ENCODE data around the gene SIM1.
A peak's percentile ranks its signal among the peaks of the same experiment; 100 is the strongest.

Gene SIM1

GRCh38 chr6:100372326-100373091, 92.2 kb downstream of the SIM1 start:
- Histone ChIP-seq H3K36me3 (ENCODE audit: insufficient read depth, low read length) (no peaks in the 10 kb centered on the region), H3K4me1 (ENCODE audit: insufficient read depth, low read length) (peaks cover 44% of the 10 kb centered on the region), H3K27ac (ENCODE audit: low read length) (0 out of 2 replicates have a peak overlapping the region, but pooled peaks have one; percentile 11), H3K4me2 (ENCODE audit: insufficient read depth, low read length) (no peak overlapping the region), H3K9me3 (ENCODE audit: insufficient read depth, low read length, severe bottlenecking) (no peaks in the 10 kb centered on the region), H3K79me2 (ENCODE audit: insufficient read depth, low read length) (no peaks in the 10 kb centered on the region), H4K20me1 (ENCODE audit: insufficient read depth, low read length) (no peaks in the 10 kb centered on the region), H3K9ac (ENCODE audit: low read depth, low read length) (no peak overlapping the region), H3K27me3 (ENCODE audit: insufficient read depth, low read length, poor library complexity) (no peaks in the 10 kb centered on the region), H2AFZ (ENCODE audit: low read depth, low read length) (peak overlapping the region; percentile 44), H3K4me3 (ENCODE audit: low read depth in 1 of 2, low read length in 2 of 2) (no peak overlapping the region)
- no peak for DNase-seq
- no peak for ATAC-seq (ENCODE audit: insufficient read depth, low read depth)
- no peak for TF ChIP-seq CTCF (IDR thresholded peaks at IDR 0.05; ENCODE audit: borderline replicate concordance, extremely low read depth, low read length, poor library complexity, severe bottlenecking)
- TF ChIP-seq EZH2 (IDR thresholded peaks at IDR 0.05; ENCODE audit: borderline replicate concordance, low read depth, low read length, severe bottlenecking): no peak

GRCh38 chr6:100371591-100371990, 93.1 kb downstream of the SIM1 start:
- no peaks in the 10 kb centered on the region for H3K36me3 ChIP-seq (ENCODE audit: insufficient read depth, low read length)
- H2AFZ ChIP-seq (ENCODE audit: low read depth, low read length): no peak overlapping the region
- H3K27ac ChIP-seq (ENCODE audit: low read length): no peak overlapping the region
- DNase-seq: no peak
- no peak overlapping the region for H3K4me3 ChIP-seq (ENCODE audit: low read depth in 1 of 2, low read length in 2 of 2)
- no peak overlapping the region for H3K9ac ChIP-seq (ENCODE audit: low read depth, low read length)
- H3K79me2 ChIP-seq (ENCODE audit: insufficient read depth, low read length): no peaks in the 10 kb centered on the region
- peaks cover 38% of the 10 kb centered on the region for H3K4me1 ChIP-seq (ENCODE audit: insufficient read depth, low read length)
- TF ChIP-seq EZH2 (IDR thresholded peaks at IDR 0.05; ENCODE audit: borderline replicate concordance, low read depth, low read length, severe bottlenecking) (no peak), CTCF (IDR thresholded peaks at IDR 0.05; ENCODE audit: borderline replicate concordance, extremely low read depth, low read length, poor library complexity, severe bottlenecking) (no peak)
- H4K20me1 ChIP-seq (ENCODE audit: insufficient read depth, low read length): no peaks in the 10 kb centered on the region
- no peaks in the 10 kb centered on the region for H3K27me3 ChIP-seq (ENCODE audit: insufficient read depth, low read length, poor library complexity)
- ATAC-seq (ENCODE audit: insufficient read depth, low read depth): no peak
- H3K4me2 ChIP-seq (ENCODE audit: insufficient read depth, low read length): no peak overlapping the region
- H3K9me3 ChIP-seq (ENCODE audit: insufficient read depth, low read length, severe bottlenecking): no peaks in the 10 kb centered on the region

- Histone ChIP-seq H2AFZ (ENCODE audit: low read depth, low read length) (no peak overlapping the region), H3K27me3 (ENCODE audit: insufficient read depth, low read length, poor library complexity) (no peaks in the 10 kb centered on the region), H4K20me1 (ENCODE audit: insufficient read depth, low read length) (no peaks in the 10 kb centered on the region), H3K79me2 (ENCODE audit: insufficient read depth, low read length) (no peaks in the 10 kb centered on the region), H3K4me1 (ENCODE audit: insufficient read depth, low read length) (peaks cover 25% of the 10 kb centered on the region), H3K9me3 (ENCODE audit: insufficient read depth, low read length, severe bottlenecking) (no peaks in the 10 kb centered on the region), H3K4me2 (ENCODE audit: insufficient read depth, low read length) (no peak overlapping the region), H3K27ac (ENCODE audit: low read length) (no peak overlapping the region), H3K9ac (ENCODE audit: low read depth, low read length) (no peak overlapping the region), H3K36me3 (ENCODE audit: insufficient read depth, low read length) (no peaks in the 10 kb centered on the region), H3K4me3 (ENCODE audit: low read depth in 1 of 2, low read length in 2 of 2) (no peak overlapping the region)
- DNase-seq (no peak), ATAC-seq (ENCODE audit: insufficient read depth, low read depth) (no peak)
- TF ChIP-seq CTCF (IDR thresholded peaks at IDR 0.05; ENCODE audit: borderline replicate concordance, extremely low read depth, low read length, poor library complexity, severe bottlenecking) (peak; percentile 48), EZH2 (IDR thresholded peaks at IDR 0.05; ENCODE audit: borderline replicate concordance, low read depth, low read length, severe bottlenecking) (no peak)
Observed at GRCh38 chr6:100370265-100370664, 94.5 kb downstream of the SIM1 start.

All from DND-41 (cell line).